Body of pancreas (tissue), 4 donors: ENCODE data around the gene SLC29A4.

Experiments used
- POLR2A ChIP-seq, 3 donors: fragments of 450-650 bp; IDR thresholded peaks; one replicate each; pipeline ENCODE4 v1.6.1; 2016; ENCODE audit warnings: antibody characterized with exemption in 3 of 3, mild to moderate bottlenecking in 2 of 3
- TF ChIP-seq, protein P1 (sequence below), 7 experiments: fragments of 450-650 bp in 4 of 7; fragments of 200-600 bp in 3 of 7; sonication (generic) in 3 of 7; IDR thresholded peaks; one replicate each; pipeline ENCODE4 v1.5.1; 2016 to 2019; ENCODE audit warnings: antibody characterized with exemption in 7 of 7

- TF ChIP-seq, protein P1, sequence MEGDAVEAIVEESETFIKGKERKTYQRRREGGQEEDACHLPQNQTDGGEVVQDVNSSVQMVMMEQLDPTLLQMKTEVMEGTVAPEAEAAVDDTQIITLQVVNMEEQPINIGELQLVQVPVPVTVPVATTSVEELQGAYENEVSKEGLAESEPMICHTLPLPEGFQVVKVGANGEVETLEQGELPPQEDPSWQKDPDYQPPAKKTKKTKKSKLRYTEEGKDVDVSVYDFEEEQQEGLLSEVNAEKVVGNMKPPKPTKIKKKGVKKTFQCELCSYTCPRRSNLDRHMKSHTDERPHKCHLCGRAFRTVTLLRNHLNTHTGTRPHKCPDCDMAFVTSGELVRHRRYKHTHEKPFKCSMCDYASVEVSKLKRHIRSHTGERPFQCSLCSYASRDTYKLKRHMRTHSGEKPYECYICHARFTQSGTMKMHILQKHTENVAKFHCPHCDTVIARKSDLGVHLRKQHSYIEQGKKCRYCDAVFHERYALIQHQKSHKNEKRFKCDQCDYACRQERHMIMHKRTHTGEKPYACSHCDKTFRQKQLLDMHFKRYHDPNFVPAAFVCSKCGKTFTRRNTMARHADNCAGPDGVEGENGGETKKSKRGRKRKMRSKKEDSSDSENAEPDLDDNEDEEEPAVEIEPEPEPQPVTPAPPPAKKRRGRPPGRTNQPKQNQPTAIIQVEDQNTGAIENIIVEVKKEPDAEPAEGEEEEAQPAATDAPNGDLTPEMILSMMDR (IDR thresholded peaks at IDR 0.05) = no peak
- no peak for TF ChIP-seq POLR2A (IDR thresholded peaks at IDR 0.05)
These were observed 67.4 kb downstream of the SLC29A4 start for GRCh38 chr7:5350174-5350463.
